ENCODE measurements around the gene PRADC1.

GRCh38 chr2:73262108-73262651, 29.1 kb upstream of the PRADC1 start:
- TF ChIP-seq, protein P1, sequence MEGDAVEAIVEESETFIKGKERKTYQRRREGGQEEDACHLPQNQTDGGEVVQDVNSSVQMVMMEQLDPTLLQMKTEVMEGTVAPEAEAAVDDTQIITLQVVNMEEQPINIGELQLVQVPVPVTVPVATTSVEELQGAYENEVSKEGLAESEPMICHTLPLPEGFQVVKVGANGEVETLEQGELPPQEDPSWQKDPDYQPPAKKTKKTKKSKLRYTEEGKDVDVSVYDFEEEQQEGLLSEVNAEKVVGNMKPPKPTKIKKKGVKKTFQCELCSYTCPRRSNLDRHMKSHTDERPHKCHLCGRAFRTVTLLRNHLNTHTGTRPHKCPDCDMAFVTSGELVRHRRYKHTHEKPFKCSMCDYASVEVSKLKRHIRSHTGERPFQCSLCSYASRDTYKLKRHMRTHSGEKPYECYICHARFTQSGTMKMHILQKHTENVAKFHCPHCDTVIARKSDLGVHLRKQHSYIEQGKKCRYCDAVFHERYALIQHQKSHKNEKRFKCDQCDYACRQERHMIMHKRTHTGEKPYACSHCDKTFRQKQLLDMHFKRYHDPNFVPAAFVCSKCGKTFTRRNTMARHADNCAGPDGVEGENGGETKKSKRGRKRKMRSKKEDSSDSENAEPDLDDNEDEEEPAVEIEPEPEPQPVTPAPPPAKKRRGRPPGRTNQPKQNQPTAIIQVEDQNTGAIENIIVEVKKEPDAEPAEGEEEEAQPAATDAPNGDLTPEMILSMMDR (IDR thresholded peaks at IDR 0.05), result no peak
- TF ChIP-seq, protein P2, sequence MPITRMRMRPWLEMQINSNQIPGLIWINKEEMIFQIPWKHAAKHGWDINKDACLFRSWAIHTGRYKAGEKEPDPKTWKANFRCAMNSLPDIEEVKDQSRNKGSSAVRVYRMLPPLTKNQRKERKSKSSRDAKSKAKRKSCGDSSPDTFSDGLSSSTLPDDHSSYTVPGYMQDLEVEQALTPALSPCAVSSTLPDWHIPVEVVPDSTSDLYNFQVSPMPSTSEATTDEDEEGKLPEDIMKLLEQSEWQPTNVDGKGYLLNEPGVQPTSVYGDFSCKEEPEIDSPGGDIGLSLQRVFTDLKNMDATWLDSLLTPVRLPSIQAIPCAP (CRISPR knock-in tag; IDR thresholded peaks at IDR 0.05), result no peak
- no peak for TF ChIP-seq NR2C2 (CRISPR knock-in tag; IDR thresholded peaks at IDR 0.05)
- no peak for TF ChIP-seq ESRRA (CRISPR knock-in tag; IDR thresholded peaks at IDR 0.05; ENCODE audit: borderline replicate concordance)
- no peak for TF ChIP-seq USF2 (CRISPR knock-in tag; IDR thresholded peaks at IDR 0.05)
- TF ChIP-seq, protein P3, sequence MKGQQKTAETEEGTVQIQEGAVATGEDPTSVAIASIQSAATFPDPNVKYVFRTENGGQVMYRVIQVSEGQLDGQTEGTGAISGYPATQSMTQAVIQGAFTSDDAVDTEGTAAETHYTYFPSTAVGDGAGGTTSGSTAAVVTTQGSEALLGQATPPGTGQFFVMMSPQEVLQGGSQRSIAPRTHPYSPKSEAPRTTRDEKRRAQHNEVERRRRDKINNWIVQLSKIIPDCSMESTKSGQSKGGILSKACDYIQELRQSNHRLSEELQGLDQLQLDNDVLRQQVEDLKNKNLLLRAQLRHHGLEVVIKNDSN (CRISPR knock-in tag; IDR thresholded peaks at IDR 0.05), result no peak
- TF ChIP-seq ATF1 (CRISPR knock-in tag; IDR thresholded peaks at IDR 0.05), result no peak
- no peak for TF ChIP-seq ATF2 (CRISPR knock-in tag; IDR thresholded peaks at IDR 0.05; ENCODE audit: borderline replicate concordance, low read depth)
- TF ChIP-seq JUN (CRISPR knock-in tag; IDR thresholded peaks at IDR 0.05), result no peak
- TF ChIP-seq NR3C1 (CRISPR knock-in tag; conservative IDR thresholded peaks at IDR 0.05; ENCODE audit: low read depth), result no peak

Measured in WTC11 (cell line).